HL-60 (cell line): ENCODE data around the gene PICALM.

Source experiments
- POLR2AphosphoS5 ChIP-seq: IDR thresholded peaks from 2 replicates; pipeline ENCODE4 v1.6.1; 2012; ENCODE audit warnings: low read depth
- SPI1 ChIP-seq: IDR thresholded peaks from 2 replicates; pipeline ENCODE4 v1.6.1; 2012; ENCODE audit warnings: low read depth, mild to moderate bottlenecking, borderline replicate concordance

DNA sequence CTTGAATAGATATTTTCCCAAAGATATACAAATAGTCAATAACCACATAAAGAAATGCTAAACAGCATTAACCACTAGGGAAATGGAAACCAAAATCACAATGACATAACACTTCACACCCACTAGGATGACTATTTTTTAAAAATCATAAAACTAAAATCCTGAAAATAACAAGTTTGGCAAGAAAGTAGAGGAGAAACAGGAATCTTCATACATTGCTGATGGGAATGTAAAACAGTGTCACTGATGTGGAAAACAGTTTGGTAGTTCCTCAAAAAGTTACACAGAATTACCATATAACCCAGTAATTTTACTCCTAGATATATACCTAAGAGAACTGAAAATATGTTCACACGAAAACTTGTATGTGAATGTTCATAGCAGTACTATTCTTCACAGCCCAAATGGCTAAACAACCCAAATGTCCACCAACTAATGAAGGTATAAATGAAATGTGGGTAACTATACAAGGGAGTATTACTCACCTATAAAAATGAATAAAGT is 12.5 kb downstream of the PICALM start:
- TF ChIP-seq SPI1 (no peak), POLR2AphosphoS5 (no peak)
